ENCODE measurements around the gene BBX. TPM values are rescaled to one million over a fixed set of nuclear protein-coding genes. Genes with fewer than 3 reads are reported as not detected.

BBX gene
- total RNA-seq, 6 donors from 2014 or later, result 35.0 to 65.0 (median 42.8) TPM

- DNase-seq (no peak), ATAC-seq (ENCODE audit: low FRiP score in 2 of 2) (no peak)
- no peak overlapping the region for H3K4me3 ChIP-seq
- H3K27me3 ChIP-seq, result no peaks in the 10 kb centered on the region
- no peak for TF ChIP-seq EP300 (IDR thresholded peaks at IDR 0.05)
- no peak for TF ChIP-seq CTCF (IDR thresholded peaks at IDR 0.05)
- TF ChIP-seq POLR2AphosphoS5 (IDR thresholded peaks at IDR 0.05), result no peak
- no peak for TF ChIP-seq POLR2A (IDR thresholded peaks at IDR 0.05)
- 92 to 96% methylated on average over 3 of the region's 3 CpGs for WGBS, 2 donors
- peaks cover 0 to 13% (median 0%) of the 10 kb centered on the region in 4 donors for H3K36me3 ChIP-seq
- H3K9me3 ChIP-seq, result no peaks in the 10 kb centered on the region
- H3K27ac ChIP-seq, result no peak overlapping the region
- peaks cover 0 to 11% (median 0%) of the 10 kb centered on the region in 4 donors for H3K4me1 ChIP-seq
Measured at GRCh38 chr3:107716734-107717133, 194.0 kb downstream of the BBX start.

- no peak for ATAC-seq (ENCODE audit: low FRiP score in 2 of 2)
- peaks cover 0 to 11% (median 0%) of the 10 kb centered on the region in 4 donors for H3K4me1 ChIP-seq
- no peak for DNase-seq
- WGBS, 2 donors, result 63 to 74% methylated on average over 2 of the region's 2 CpGs
- no peaks in the 10 kb centered on the region for H3K27me3 ChIP-seq
- TF ChIP-seq CTCF (IDR thresholded peaks at IDR 0.05) (no peak), POLR2A (IDR thresholded peaks at IDR 0.05) (no peak), EP300 (IDR thresholded peaks at IDR 0.05) (no peak), POLR2AphosphoS5 (IDR thresholded peaks at IDR 0.05) (no peak)
- H3K4me3 ChIP-seq, result no peak overlapping the region
- H3K36me3 ChIP-seq, result peaks cover 0 to 6% (median 0%) of the 10 kb centered on the region in 4 donors
- no peaks in the 10 kb centered on the region for H3K9me3 ChIP-seq
- no peak overlapping the region for H3K27ac ChIP-seq
Measured at GRCh38 chr3:107718547-107718946, 195.8 kb downstream of the BBX start.

- no peak overlapping the region for H3K4me3 ChIP-seq
- no peak for TF ChIP-seq POLR2AphosphoS5 (IDR thresholded peaks at IDR 0.05)
- WGBS, 2 donors, result 92 to 94% methylated on average over 4 of the region's 4 CpGs
- H3K9me3 ChIP-seq, result no peaks in the 10 kb centered on the region
- DNase-seq (no peak), ATAC-seq (ENCODE audit: low FRiP score in 2 of 2) (no peak)
- no peaks in the 10 kb centered on the region for H3K27me3 ChIP-seq
- no peak overlapping the region for H3K27ac ChIP-seq
- H3K4me1 ChIP-seq, result no peaks in the 10 kb centered on the region
- peaks cover 0 to 18% (median 0%) of the 10 kb centered on the region in 4 donors for H3K36me3 ChIP-seq
Measured at GRCh38 chr3:107727102-107727501, 204.3 kb downstream of the BBX start.

GRCh38 chr3:107729686-107730085 is 206.9 kb downstream of the BBX start:
- no peaks in the 10 kb centered on the region for H3K4me1 ChIP-seq
- no peaks in the 10 kb centered on the region for H3K27me3 ChIP-seq
- WGBS, 2 donors, result 94 to 96% methylated on average over 4 of the region's 4 CpGs
- ATAC-seq (ENCODE audit: low FRiP score in 2 of 2) (no peak), DNase-seq (no peak)
- no peak overlapping the region for H3K4me3 ChIP-seq
- no peaks in the 10 kb centered on the region for H3K9me3 ChIP-seq
- TF ChIP-seq POLR2AphosphoS5 (IDR thresholded peaks at IDR 0.05) (no peak), POLR2A (IDR thresholded peaks at IDR 0.05) (no peak), EP300 (IDR thresholded peaks at IDR 0.05) (no peak), CTCF (IDR thresholded peaks at IDR 0.05) (no peak)
- peaks cover 0 to 21% (median 0%) of the 10 kb centered on the region in 4 donors for H3K36me3 ChIP-seq
- H3K27ac ChIP-seq, result no peak overlapping the region

- Histone ChIP-seq H3K27ac (no peak overlapping the region), H3K4me1 (no peaks in the 10 kb centered on the region), H3K27me3 (no peaks in the 10 kb centered on the region), H3K9me3 (no peaks in the 10 kb centered on the region), H3K4me3 (no peak overlapping the region), H3K36me3 (peaks cover 0 to 13% (median 0%) of the 10 kb centered on the region in 4 donors)
- no peak for TF ChIP-seq CTCF (IDR thresholded peaks at IDR 0.05)
- no peak for TF ChIP-seq EP300 (IDR thresholded peaks at IDR 0.05)
- no peak for TF ChIP-seq POLR2AphosphoS5 (IDR thresholded peaks at IDR 0.05)
- no peak for TF ChIP-seq POLR2A (IDR thresholded peaks at IDR 0.05)
- DNase-seq (no peak), ATAC-seq (ENCODE audit: low FRiP score in 2 of 2) (no peak)
- WGBS, 2 donors, result 63 to 68% methylated on average over 3 of the region's 3 CpGs
Measured at GRCh38 chr3:107734317-107734716, 211.6 kb downstream of the BBX start.

All from upper lobe of left lung (tissue), 6 donors.